ENCODE data around the gene PHF8.

DNA sequence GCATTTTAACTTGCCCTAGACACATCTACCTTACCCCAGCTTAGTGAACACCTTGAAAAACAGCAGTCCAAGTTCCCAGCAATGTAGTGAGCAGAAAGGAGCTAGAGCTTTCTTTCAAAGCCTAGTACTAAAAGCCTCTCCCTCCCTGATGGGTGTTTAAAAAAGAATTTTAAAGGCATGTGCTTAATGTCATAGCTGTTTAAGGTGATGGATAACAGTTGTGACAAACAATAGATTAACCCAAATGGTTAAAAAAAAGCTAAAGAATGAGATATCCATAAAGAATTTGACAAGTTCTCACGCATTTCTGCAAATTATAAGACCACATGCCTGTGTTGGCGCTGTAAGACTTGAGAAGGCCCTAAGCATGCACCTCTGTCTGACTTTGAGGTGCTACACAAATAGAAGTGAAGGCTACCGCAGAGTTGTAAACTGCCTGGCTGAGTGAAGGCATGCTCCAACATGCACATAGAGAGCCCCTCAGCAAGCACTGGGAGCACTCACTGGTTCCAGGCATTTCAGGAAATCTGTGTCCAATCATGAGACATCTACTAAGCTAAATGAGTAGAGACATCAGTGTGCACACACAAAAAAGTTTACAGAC is 94.0 kb downstream of the PHF8 start:
- TF ChIP-seq CTCF (IDR thresholded peaks at IDR 0.05) (no peak), POLR2AphosphoS5 (IDR thresholded peaks at IDR 0.05) (no peak), EP300 (IDR thresholded peaks at IDR 0.05) (no peak), POLR2A (IDR thresholded peaks at IDR 0.05) (no peak)

Measured in stomach (tissue), 4 donors.